HG03442 (cell line): Measurements from ENCODE around the gene IBA57.
"Not testable (repeated sequence)": the region's sequence is repeated elsewhere in the genome, so short reads cannot be mapped to it uniquely, and the experiment has no call there.

Experiments
- ATAC-seq: cut with Tn5 transposase; IDR thresholded peaks from one replicate; pipeline ENCODE4 v1.9.1; 2021; ENCODE audit warnings: mild to moderate bottlenecking, moderate library complexity; ENCODE audit not compliant: unreplicated experiment

The IBA57 gene

DNA sequence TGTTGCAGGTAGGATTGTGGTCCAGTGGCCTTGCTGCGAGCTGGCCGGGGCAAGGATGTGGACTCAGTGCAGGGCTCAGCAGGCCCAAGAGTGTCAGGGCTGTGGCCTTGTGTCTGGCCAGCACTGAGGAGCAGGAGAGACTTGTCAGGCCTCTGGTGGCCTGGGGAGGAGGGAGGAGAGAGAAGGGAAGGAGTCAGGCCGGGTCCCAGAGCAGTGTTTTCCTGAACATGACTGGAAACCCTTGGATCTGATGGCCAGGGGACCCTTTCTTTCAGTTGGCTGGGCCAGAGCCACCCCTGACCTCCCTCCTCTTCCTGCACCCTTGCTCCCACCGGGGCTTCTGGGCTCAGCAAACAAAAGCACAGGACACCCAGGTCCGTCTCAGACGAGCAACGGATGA, 5.1 kb downstream of the IBA57 start:
- no peak for ATAC-seq

DNA sequence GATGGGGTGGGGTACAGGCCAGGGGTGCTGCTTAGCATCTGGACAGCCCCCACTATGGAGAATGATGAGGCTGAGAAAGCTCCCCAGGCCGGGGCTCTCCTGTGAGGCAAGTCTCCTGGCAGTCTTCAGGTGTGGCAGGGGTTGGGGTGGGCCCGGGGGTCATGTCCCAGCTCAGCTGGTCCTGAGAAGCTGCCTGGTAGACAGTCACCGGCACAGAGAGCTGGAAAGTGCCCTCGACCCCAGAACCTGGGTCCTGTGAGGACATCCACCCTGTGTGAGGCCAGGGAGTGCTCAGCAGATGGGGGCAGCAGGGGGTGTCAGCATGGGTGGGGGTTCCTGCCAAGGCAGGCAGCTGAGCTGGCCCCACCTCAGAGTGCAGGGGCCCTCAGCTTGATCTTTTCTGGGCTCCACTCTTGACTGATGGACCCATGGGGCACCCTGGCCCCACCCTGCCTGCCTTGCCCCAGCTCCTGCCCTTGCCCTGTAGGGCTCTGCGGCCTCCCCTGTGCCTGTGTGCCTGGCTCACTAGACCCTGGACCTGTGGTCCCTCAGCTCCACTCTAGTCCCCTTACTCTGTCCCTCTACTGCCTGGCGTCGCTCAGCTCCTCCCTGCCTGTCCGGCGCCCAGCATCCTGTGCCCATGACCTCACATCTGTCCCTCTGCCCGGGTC, 5.8 kb downstream of the IBA57 start:
- no peak for ATAC-seq

DNA sequence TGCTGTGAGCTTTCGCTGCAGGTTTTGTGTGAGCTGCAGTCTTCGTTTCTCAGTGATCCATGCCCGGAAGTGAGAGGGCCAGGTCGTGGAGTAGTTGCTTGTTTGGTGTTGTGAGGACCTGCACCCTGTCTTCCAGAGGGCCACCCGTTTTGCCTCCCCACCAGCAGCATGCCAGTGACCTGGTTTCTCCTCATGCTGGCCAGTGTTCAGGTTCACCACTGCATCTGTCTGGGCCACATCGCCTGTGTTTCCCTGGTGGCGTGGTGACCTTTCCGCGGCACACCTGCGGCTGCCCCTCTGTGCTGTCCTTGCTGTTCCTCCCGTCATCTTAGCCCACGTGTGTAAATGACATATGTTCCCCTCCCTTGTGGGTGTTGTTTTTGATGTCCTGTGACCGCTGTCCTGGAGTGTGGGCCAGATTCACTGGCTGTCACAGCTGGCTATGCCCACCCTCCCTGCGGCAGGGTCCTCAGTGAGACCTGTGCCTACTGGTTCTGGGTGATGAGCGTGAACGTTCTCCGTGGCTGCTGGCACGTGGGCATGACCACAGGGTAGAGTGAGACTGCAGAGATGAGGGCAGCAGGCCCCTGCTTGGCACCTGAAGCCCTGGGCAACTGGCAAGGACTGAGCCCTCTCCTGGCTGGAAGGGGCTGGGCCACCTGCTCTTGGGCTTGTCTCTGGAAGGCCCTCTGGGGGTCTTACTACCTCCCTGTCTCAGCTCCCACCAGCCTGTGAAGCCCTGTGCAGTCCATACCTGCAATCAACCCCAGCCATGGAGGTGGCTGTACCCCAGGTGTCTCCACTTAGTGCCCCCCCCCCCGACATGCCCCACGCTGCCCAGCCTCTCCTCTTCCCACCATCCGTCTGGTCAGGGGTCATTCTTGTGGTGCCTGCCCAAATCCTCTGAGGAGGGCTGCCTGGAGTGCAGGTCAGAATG, 7.3 kb downstream of the IBA57 start:
- no peak for ATAC-seq

- not testable (repeated sequence) for ATAC-seq
Measured at GRCh38 chr1:228173528-228174481, 8.2 kb downstream of the IBA57 start.

DNA sequence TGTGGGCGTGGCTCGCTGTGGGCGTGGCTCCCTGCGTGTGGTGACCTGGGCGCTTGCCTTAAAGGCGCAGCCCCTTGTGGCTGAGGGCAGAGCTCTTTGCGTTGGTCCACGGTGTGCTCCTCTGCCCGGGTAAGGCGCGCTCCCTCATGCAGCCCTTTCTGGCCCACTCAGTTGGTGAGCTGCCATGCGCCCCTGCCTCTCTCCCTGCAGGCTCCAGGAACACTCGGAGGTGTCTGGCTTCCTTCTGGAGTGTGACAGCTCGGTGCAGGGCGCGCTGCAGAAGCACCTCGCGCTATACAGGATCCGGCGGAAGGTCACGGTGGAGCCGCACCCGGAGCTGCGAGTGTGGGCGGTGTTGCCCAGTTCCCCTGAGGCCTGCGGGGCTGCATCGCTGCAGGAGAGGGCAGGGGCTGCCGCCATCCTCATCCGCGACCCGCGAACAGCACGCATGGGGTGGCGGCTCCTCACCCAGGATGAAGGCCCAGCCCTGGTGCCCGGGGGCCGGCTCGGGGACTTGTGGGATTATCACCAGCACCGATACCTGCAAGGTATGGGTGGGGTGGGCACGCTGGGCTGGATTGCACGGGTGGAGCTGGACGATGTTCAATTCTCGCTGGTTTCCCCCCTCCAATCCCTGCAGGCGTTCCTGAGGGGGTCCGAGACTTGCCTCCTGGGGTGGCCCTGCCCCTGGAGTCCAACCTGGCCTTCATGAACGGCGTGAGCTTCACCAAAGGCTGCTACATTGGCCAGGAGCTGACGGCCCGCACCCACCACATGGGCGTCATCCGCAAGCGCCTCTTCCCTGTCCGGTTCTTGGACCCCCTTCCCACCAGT, 9.1 kb downstream of the IBA57 start:
- no peak for ATAC-seq

DNA sequence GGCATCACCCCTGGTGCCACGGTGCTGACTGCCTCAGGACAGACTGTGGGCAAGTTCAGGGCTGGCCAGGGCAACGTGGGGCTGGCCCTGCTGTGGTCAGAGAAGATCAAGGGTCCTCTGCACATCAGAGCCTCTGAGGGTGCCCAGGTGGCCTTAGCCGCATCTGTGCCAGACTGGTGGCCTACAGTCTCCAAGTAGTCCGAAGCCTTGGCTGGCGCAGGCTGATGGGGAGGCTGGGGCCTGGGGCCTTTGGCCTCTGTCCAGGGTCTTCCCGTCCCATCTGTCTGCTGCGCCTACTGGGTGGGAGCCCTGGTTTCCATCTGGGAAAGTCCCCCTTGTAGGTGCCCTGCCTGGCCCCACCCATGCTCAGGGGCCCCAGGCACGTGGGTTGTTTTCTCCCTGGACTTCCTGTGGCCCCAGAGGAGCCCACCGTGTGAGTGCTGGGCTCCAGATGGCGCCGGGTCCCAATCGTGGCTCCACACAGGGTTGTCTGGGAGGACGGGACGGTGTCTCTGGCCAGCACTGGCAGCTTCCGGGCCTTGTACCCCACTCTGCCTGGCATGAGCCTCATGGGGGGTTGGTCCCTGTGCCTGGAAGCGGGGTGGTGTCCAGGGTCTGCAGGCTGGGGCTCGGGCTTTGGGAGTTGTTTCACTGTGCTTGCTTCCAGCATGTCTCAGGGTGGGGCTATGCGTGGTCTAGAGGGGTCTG, 9.9 kb downstream of the IBA57 start:
- no peak for ATAC-seq

DNA sequence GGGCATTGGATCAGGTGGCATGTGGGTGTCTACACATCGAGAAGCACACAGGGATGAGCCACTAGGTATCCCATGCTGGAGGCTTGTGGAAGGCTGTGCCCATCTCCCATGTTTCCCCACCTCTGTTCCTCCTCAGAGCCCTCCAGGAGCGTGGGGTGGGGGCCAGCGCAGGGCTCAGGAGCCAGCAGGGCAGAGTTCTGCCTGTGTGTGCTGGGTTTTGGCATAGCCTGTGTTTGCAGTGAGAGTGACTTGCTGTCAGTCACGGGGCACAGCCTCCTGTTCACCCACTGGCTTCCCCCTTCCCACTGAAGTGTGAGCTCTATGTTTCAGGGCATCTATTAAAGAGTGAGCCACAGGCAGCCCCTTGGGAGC, 10.4 kb downstream of the IBA57 start:
- no peak for ATAC-seq

DNA sequence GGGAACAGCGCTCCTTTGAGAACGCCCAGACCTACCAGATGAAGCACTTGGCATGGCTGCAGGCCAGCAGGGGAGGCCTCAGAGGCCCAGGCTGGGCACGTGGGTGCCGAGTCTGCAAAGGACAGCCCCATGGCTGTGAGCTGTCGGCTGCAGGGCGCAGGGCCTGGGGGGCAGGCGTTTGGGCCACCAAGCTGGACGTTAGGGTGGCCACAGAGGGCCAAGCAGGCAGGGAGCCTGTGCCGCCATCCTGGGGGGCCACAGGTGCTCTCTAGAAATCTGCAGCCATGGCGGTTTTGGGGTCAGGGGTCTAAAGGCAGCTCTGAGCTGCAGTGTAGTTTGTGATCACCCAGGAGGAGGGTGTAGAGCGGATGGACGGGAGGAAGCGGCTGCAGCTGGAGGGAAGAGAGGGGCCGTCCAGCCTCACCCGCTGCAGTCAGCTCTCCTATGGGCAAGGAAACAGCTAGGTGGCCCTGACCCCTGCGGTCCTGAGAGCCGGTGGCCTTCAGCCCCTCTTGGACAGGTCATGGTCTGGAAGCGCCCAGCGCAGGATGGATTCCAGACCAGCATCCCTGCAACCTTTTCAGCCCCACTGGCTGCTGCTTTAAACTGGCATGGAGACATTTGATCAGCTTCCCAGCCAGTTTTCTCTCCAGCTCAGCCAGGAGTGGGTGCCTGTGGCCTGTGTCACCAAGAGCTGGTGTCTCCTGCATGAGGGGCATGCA, 11.0 kb downstream of the IBA57 start:
- ATAC-seq: no peak

DNA sequence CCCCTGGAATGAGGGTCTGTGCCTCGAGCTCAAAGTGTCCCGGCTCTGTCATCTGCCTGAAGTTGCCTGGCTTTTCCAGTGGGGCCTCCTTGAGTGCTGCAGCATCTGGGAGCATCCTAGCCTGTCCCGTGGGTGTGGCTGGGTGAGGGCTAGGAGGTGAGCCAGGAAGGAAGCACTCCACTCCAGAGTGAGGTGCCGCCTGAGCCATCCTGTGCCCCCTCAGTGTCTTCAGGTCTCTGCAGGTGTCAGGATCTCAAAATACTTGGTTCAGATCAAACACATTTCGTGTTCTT, 11.5 kb downstream of the IBA57 start:
- no peak for ATAC-seq

DNA sequence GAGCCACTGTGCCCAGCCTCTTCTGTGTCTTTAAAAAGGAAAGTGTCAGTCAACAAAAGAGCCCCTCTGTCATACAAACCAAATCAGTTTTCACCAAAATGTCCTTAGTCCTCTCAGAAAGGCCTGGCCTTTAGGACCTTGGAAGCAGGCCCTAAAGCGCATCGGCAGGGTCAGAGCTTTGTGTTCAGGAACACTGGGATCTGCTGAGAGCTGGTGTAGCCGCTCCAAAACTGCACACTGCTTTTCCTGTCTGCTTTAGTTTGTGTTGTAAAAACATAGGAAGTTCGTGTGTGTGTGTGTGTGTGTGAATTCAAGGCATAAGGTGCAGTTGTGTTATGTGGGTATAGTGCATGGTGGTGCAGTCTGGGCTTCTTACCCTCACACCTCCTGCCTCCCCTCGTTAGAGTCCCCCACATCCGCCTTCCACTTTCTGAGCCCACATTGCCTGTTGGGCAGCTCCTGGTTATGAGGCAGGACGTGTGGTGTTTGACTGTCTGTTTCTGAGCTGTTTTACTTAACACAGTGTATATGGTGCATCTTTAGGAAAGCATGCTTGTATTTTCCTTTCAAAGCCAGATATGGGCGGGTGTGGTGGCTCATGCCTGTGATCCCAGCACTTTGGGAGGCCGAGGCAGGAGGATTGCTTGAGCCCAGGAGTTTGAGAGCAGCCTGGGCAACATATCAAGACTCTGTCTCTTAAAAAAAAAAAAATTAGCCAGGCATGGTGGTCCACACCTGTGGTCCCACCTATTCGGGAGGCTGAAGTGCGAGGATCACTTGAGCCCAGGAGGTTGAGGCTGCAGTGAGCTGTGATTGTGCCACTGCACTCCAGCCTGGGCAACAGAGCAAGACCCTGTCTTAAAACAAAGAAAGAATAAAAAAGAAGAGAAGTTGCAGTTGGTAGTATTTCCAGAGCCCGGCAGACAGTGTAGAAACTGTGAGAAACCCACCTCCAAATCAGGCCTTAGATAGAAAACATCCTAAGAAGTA, 12.4 kb downstream of the IBA57 start:
- no peak for ATAC-seq

GRCh38 chr1:228178737-228179684, 13.4 kb downstream of the IBA57 start:
- no peak for ATAC-seq

- no peak for ATAC-seq
Measured at GRCh38 chr1:228180271-228180958, 14.8 kb downstream of the IBA57 start.

GRCh38 chr1:228180959-228181644, 15.5 kb downstream of the IBA57 start:
- no peak for ATAC-seq

GRCh38 chr1:228181645-228182034, 16.0 kb downstream of the IBA57 start:
- no peak for ATAC-seq

- ATAC-seq: no peak
Measured at GRCh38 chr1:228182296-228183030, 16.9 kb downstream of the IBA57 start.
